NCI-H2081 (cell line): ENCODE measurements around the gene PKD2.
"Not testable (repeated sequence)": the region's sequence is repeated elsewhere in the genome, so short reads cannot be mapped to it uniquely, and the experiment has no call there.

Experiments used
- DNase-seq, 2 experiments: peaks; one replicate each; lab custom pipeline; 2025; lab: John Stamatoyannopoulos, UW

Gene PKD2

GRCh38 chr4:88115587-88115986, 108.2 kb downstream of the PKD2 start:
- DNase-seq, result no peak

DNA sequence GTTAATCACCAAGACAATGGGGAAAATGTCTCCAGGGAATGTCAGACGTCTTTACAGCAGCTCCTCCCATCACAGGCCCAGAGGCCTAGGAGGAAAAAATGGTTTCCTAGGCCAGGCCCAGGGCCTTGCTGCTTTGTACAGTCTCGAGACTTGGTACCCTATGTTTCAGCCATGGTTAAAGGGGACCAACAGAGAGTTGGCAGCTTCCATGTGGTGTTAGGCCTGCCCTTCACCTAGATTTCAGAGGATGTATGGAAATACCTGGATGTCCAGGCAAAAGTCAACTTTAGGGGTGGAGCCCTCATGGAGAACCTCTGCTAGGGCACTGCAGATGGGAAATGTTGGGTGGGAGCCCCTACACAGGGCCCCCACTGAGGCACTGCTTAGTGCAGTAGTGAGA, 112.5 kb downstream of the PKD2 start:
- no peak for DNase-seq

- not testable (repeated sequence) for DNase-seq
These were observed 114.8 kb downstream of the PKD2 start for GRCh38 chr4:88122260-88122659.
